Keratinocyte (primary cell): ENCODE measurements around the gene SNX17.
"Not testable (repeated sequence)": the region's sequence is repeated elsewhere in the genome, so short reads cannot be mapped to it uniquely, and the experiment has no call there.

ENCODE experiments used
- CTCF ChIP-seq, 3 experiments: IDR thresholded peaks in 1 of 3; conservative IDR thresholded peaks in 1 of 3; optimal IDR thresholded peaks in 1 of 3; 2 replicates in 2 of 3; 3 replicates in 1 of 3; pipeline versions ENCODE3 to v1.5.1; 2011; ENCODE audit warnings: low read length in 3 of 3, mild to moderate bottlenecking in 3 of 3, moderate library complexity in 2 of 3, control low read depth in 1 of 3, inconsistent platforms in 1 of 3; ENCODE audit not compliant: insufficient read depth in 2 of 3; ENCODE audit errors: extremely low read depth in 1 of 3
- EZH2 ChIP-seq: IDR thresholded peaks from one replicate; pipeline ENCODE4 v1.6.1; 2012; ENCODE audit warnings: inconsistent platforms, mild to moderate bottlenecking, low read length, moderate library complexity

- TF ChIP-seq CTCF (optimal IDR thresholded peaks at IDR 0.05 in 1 of 3, IDR thresholded peaks at IDR 0.05 in 1 of 3, conservative IDR thresholded peaks at IDR 0.05 in 1 of 3; ENCODE audit: extremely low read depth in 1 of 3, insufficient read depth in 2 of 3, low read length in 3 of 3); EZH2: not testable (repeated sequence)
Observed at GRCh38 chr2:27353386-27353761, 17.0 kb upstream of the SNX17 start.
